Bronchial epithelial cell (primary cell): ENCODE results near the gene TF. TPM values are rescaled to one million over a fixed set of nuclear protein-coding genes. Genes with fewer than 3 reads are reported as not detected.

Experiments used
- DNase-seq: peaks from one replicate; pipeline ENCODE4 v3.0.0-alpha.2; 2010; ENCODE audit warnings: low read depth
- FAIRE-seq: peaks from 2 replicates; lab custom pipeline; 2011; peaks lifted over from hg19 to GRCh38; lab: Jason Lieb, UNC
- H3K27me3 ChIP-seq: 2 replicates; pipeline ENCODE4 v1.5.1; 2011; ENCODE audit warnings: low read length; ENCODE audit not compliant: control insufficient read depth, insufficient read depth
- H3K36me3 ChIP-seq: 2 replicates; pipeline ENCODE4 v1.5.1; 2011; ENCODE audit warnings: low read length; ENCODE audit not compliant: control insufficient read depth, insufficient read depth
- H3K4me3 ChIP-seq: 2 replicates; pipeline ENCODE4 v1.5.1; 2011; ENCODE audit warnings: mild to moderate bottlenecking, low read depth, low read length, control low read depth
- CTCF ChIP-seq: IDR thresholded peaks from 2 replicates; pipeline ENCODE4 v1.5.1; 2011; ENCODE audit warnings: mild to moderate bottlenecking, moderate library complexity, low read length, control low read depth, inconsistent platforms; ENCODE audit not compliant: insufficient read depth, severe bottlenecking
- total RNA-seq: library from RNA; depleted of rRNA; stranded (reverse); fragments of >200 nt; gene quantifications from 2 replicates; pipeline ENCODE4 v1.2.1, GENCODE V29; 2014

The TF gene
- total RNA-seq, 1 donor from 2014 or later: under 0.01 TPM

DNA sequence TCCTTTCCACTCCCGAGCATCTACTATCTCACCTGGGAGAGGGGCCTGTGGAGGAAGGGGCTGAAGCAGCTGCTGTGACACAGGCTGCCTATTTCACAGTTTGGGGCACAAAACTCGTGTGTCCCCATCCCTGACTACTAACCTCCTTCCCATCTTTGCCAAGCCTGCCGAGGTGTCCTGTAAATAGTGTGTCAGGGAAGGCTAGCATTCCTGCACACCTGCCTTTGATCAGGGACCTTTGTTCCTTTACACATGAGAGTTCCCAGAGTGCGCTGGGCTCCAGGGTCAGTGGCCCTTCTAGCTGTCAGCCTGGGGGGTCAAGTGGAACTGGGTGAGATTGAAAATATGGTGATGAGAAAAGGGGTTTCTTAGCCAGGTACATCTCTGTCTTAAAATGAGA, 13.0 kb upstream of the TF start:
- no peak for FAIRE-seq
- Histone ChIP-seq H3K4me3 (no peak overlapping the region), H3K27me3 (no peaks in the 10 kb centered on the region), H3K36me3 (no peaks in the 10 kb centered on the region)
- no peak for TF ChIP-seq CTCF
- DNase-seq: no peak

- FAIRE-seq: no peak
- H3K36me3 ChIP-seq: no peaks in the 10 kb centered on the region
- no peak overlapping the region for H3K4me3 ChIP-seq
- TF ChIP-seq CTCF: no peak
- no peaks in the 10 kb centered on the region for H3K27me3 ChIP-seq
- DNase-seq: no peak
These were observed 11.9 kb upstream of the TF start for GRCh38 chr3:133734305-133734704.

DNA sequence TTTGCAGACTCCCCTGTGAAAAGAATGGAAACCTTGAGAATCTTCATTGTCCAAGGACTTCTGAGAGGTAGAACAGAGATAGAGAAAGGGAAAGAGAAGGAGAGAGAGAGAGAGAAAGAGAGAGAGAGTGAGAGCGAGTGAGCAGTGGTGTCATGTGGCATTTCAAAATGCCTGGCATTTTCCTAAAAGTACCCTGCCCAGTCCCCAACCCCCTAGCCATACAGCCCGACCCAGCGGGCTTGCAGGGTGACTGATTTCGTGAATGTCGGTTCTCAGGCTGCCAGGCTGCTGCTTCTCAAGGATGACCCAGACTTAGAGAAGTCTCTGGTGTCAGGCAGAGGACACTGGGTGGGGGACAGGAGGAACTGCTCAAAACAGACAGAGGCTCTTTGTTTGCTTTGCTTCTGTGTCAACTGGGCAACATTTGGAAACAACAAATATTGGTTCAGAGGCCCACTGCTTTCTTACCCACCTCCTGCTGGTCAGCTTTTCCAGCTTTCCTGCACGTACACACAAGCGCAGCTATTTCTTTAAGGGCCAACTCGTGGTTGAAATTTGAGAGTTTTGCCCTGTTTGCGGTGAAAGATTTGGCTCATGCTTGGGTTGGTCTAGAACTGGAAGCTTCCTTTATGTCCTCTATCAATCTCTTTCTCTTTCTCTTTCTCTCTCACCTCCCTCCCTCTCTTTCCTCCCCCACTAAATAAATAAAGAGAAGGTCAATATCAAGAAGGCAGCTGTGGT, 3.7 kb upstream of the TF start:
- no peaks in the 10 kb centered on the region for H3K36me3 ChIP-seq
- no peak overlapping the region for H3K4me3 ChIP-seq
- no peak for DNase-seq
- TF ChIP-seq CTCF: no peak
- H3K27me3 ChIP-seq: peaks cover 11% of the 10 kb centered on the region
- FAIRE-seq: no peak

DNA sequence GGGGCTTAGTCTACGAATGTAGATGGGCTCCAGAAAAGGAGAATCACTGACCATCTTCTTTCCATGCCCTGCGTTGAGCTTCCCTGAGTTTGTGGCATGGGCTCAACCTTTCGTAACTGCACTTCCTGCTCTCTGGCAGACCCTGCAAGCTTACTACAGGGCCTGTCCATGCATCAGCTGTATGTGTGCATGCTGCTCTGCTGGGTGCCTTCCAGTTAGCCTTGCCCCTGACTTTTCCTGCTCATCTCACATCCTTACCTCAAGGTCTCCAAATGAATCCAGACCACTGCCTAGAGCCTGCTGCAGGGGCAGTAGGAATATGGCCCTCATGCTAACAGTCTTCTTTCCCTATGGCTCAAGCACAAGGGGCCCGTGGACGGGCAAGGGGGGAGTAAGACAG, 2.0 kb upstream of the TF start:
- FAIRE-seq: no peak
- no peak for DNase-seq

GRCh38 chr3:133745108-133745507, 1.1 kb upstream of the TF start:
- Histone ChIP-seq H3K36me3 (no peaks in the 10 kb centered on the region), H3K27me3 (peaks cover 11% of the 10 kb centered on the region), H3K4me3 (no peak overlapping the region)
- DNase-seq: no peak
- no peak for TF ChIP-seq CTCF
- FAIRE-seq: no peak

More for the DNA sequence above, 2.0 kb upstream of the TF start:
- no peak for TF ChIP-seq CTCF
- Histone ChIP-seq H3K36me3 (no peaks in the 10 kb centered on the region), H3K27me3 (peaks cover 11% of the 10 kb centered on the region), H3K4me3 (no peak overlapping the region)

- FAIRE-seq (no peak), DNase-seq (no peak)
- H3K27me3 ChIP-seq: peaks cover 11% of the 10 kb centered on the region
- no peak for TF ChIP-seq CTCF
- H3K4me3 ChIP-seq: no peak overlapping the region
- H3K36me3 ChIP-seq: no peaks in the 10 kb centered on the region
These were observed 496 bp downstream of the TF start for GRCh38 chr3:133746712-133747066.
